Measurements from ENCODE around the gene ARHGAP42.

- TF ChIP-seq CTCF (IDR thresholded peaks at IDR 0.05; ENCODE audit: low read depth, low read length, missing input control) = no peak
- TF ChIP-seq REST (IDR thresholded peaks at IDR 0.05) = no peak
- TF ChIP-seq RAD21 (IDR thresholded peaks at IDR 0.05) = no peak
- TF ChIP-seq MAX (IDR thresholded peaks at IDR 0.05) = no peak
- no peak for TF ChIP-seq FOXA1 (IDR thresholded peaks at IDR 0.05)
- TF ChIP-seq HNF4G (IDR thresholded peaks at IDR 0.05) = no peak
- TF ChIP-seq SP1 (IDR thresholded peaks at IDR 0.05) = no peak
These were observed 123.1 kb downstream of the ARHGAP42 start for GRCh38 chr11:100810146-100810545.

Measured in liver (tissue), 3 donors.